ENCODE measurements around the gene LAMA5. TPM values are rescaled to one million over a fixed set of nuclear protein-coding genes. Genes with fewer than 3 reads are reported as not detected.

LAMA5 gene
- total and polyA plus RNA-seq, 2 donors (not counting 1 experiment from before 2014, with no cell fraction given): 52.9 to 83.5 TPM

DNA sequence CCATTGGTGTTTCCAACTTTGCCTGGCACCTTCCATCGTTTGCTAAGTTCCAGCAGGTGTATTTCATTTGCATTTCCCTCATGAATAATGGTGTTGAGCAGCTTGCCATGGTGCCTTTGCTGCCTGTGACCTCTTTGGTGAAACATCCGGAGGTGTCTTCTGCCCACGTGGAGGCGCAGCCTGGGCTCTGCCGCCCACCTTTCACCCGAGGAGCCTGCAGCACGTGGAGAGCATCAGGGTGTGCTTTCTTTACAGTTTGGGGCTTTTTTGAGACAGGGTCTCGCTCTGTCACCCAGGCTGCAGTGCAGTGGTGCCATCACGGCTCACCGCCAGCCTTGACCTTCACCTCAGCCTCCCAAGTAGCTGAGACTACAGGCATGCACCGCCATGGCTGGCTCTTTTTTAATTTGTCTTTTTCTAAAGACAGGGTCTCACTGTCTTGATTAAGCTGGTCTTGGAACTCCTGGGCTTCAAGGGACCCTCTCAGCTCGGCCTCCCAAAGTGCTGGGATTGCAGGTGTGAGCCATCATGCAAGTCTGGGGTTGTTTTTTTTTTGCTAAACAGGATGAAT lies 67.4 kb downstream of the LAMA5 start:
- no peaks in the 10 kb centered on the region for H3K27me3 Mint-ChIP-seq
- no peak overlapping the region for H3K27ac Mint-ChIP-seq
- Histone ChIP-seq H3K4me2 (replicated peaks; ENCODE audit: low read depth, low read length, poor library complexity, severe bottlenecking) (no peak overlapping the region), H3K4me3 (ENCODE audit: control extremely low read depth in 1 of 5, extremely low read depth in 1 of 5, insufficient read depth in 1 of 5, low read depth in 2 of 5, low read length in 4 of 5) (no peak overlapping the region), H3K4me1 (ENCODE audit: control insufficient read depth in 2 of 2, insufficient read depth in 2 of 2, low read length in 2 of 2) (peaks cover 13 to 27% of the 10 kb centered on the region in 2 donors), H3K36me3 (replicated peaks in 1 of 2; ENCODE audit: control extremely low read depth in 1 of 2, control insufficient read depth in 1 of 2, extremely low read depth in 1 of 2, insufficient read depth in 2 of 2, low read length in 1 of 2) (peaks cover 0 to 25% of the 10 kb centered on the region in 2 experiments), H3K79me2 (ENCODE audit: control insufficient read depth, insufficient read depth, low read length) (peaks cover 18% of the 10 kb centered on the region), H4K20me1 (ENCODE audit: control insufficient read depth, insufficient read depth, low read length, poor library complexity, severe bottlenecking) (peaks cover 18% of the 10 kb centered on the region), H3K9ac (ENCODE audit: low read length) (no peak overlapping the region), H3K27ac (ENCODE audit: low read length in 2 of 2) (no peak overlapping the region), H3K9me3 (ENCODE audit: control extremely low read depth in 1 of 3, control insufficient read depth in 2 of 3, insufficient read depth in 1 of 3, low read length in 2 of 3) (no peaks in the 10 kb centered on the region), H3K27me3 (replicated peaks in 1 of 4; ENCODE audit: control extremely low read depth in 1 of 4, control insufficient read depth in 3 of 4, insufficient read depth in 4 of 4, low read length in 3 of 4) (no peaks in the 10 kb centered on the region), H2AFZ (ENCODE audit: insufficient read depth, low read depth, low read length, poor library complexity, severe bottlenecking) (no peak overlapping the region)
- TF ChIP-seq EZH2 (IDR thresholded peaks at IDR 0.05; ENCODE audit: borderline replicate concordance, insufficient read depth, low read depth, low read length, poor library complexity, severe bottlenecking): no peak
- TF ChIP-seq, protein P1, sequence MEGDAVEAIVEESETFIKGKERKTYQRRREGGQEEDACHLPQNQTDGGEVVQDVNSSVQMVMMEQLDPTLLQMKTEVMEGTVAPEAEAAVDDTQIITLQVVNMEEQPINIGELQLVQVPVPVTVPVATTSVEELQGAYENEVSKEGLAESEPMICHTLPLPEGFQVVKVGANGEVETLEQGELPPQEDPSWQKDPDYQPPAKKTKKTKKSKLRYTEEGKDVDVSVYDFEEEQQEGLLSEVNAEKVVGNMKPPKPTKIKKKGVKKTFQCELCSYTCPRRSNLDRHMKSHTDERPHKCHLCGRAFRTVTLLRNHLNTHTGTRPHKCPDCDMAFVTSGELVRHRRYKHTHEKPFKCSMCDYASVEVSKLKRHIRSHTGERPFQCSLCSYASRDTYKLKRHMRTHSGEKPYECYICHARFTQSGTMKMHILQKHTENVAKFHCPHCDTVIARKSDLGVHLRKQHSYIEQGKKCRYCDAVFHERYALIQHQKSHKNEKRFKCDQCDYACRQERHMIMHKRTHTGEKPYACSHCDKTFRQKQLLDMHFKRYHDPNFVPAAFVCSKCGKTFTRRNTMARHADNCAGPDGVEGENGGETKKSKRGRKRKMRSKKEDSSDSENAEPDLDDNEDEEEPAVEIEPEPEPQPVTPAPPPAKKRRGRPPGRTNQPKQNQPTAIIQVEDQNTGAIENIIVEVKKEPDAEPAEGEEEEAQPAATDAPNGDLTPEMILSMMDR (IDR thresholded peaks at IDR 0.05): no peak
- ATAC-seq (ENCODE audit: low read depth): no peak
- CTCF ChIA-PET: interaction anchor here (0.7 to 9.2 kb wide), 8 partner anchors 65 to 508 kb away, joined by 3 to 81 read pairs (median 3); no protein-coding TSS in a partner anchor
- intact Hi-C loops (cut with micrococcal nuclease): loop anchor here (5.0 to 10.0 kb wide), 4 partner anchors 117 to 508 kb away; partner anchors contain the start of genes MTG2 and SLCO4A1
- peaks cover 17% of the 10 kb centered on the region for H3K4me1 Mint-ChIP-seq
- POLR2A ChIA-PET: interaction anchor here (0.6 to 0.7 kb wide), 2 partner anchors 39 to 490 kb away, joined by 4 to 9 read pairs; no protein-coding TSS in a partner anchor
- no peak overlapping the region for H3K4me3 Mint-ChIP-seq
- H3K9me3 Mint-ChIP-seq (ENCODE audit: insufficient read depth): no peaks in the 10 kb centered on the region
- no peak for DNase-seq
- 83% methylated on average over 11 of the region's 12 CpGs for WGBS (ENCODE audit: insufficient coverage)

DNA sequence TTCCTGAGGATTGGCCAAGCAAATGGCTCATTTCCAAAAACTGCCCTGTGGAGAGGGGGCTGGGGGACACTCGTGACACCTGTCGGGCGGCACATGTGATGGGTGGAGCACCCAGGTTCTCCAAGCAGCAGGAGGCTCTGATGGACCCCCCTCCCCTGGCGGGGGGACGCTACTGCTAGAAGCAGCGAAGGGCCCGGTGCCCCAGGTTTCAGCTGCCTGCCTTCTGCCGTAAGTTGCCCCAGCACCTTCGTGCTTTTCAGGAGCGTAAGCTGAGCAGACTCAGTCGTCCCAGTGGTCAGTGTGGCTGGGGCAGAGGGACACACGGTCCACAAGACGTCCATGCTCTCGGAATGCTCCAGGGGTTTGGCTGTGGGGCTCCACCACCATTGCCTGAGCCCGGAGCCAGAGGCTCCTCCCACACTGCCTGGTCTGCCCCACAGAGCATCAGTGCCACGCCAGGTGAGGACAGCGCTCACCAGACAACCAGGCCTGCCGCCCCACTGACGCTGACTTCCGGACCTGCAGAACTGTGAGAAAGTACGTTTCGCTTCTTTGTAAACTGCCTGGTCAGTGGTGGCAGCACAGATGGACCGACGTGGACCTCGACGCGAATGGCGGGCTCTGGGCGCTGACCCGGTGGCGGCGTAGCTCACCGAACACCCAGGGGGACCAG lies 68.4 kb downstream of the LAMA5 start:
- Histone ChIP-seq H3K36me3 (replicated peaks in 1 of 2; ENCODE audit: control extremely low read depth in 1 of 2, control insufficient read depth in 1 of 2, extremely low read depth in 1 of 2, insufficient read depth in 2 of 2, low read length in 1 of 2) (peaks cover 0 to 19% of the 10 kb centered on the region in 2 experiments), H2AFZ (ENCODE audit: insufficient read depth, low read depth, low read length, poor library complexity, severe bottlenecking) (no peak overlapping the region), H3K4me3 (ENCODE audit: control extremely low read depth in 1 of 5, extremely low read depth in 1 of 5, insufficient read depth in 1 of 5, low read depth in 2 of 5, low read length in 4 of 5) (no peak overlapping the region), H3K9me3 (ENCODE audit: control extremely low read depth in 1 of 3, control insufficient read depth in 2 of 3, insufficient read depth in 1 of 3, low read length in 2 of 3) (no peaks in the 10 kb centered on the region), H3K27ac (ENCODE audit: low read length in 2 of 2) (no peak overlapping the region), H3K4me1 (ENCODE audit: control insufficient read depth in 2 of 2, insufficient read depth in 2 of 2, low read length in 2 of 2) (peaks cover 2 to 21% of the 10 kb centered on the region in 2 donors), H4K20me1 (ENCODE audit: control insufficient read depth, insufficient read depth, low read length, poor library complexity, severe bottlenecking) (peaks cover 7% of the 10 kb centered on the region), H3K9ac (ENCODE audit: low read length) (no peak overlapping the region), H3K27me3 (replicated peaks in 1 of 4; ENCODE audit: control extremely low read depth in 1 of 4, control insufficient read depth in 3 of 4, insufficient read depth in 4 of 4, low read length in 3 of 4) (no peaks in the 10 kb centered on the region), H3K4me2 (replicated peaks; ENCODE audit: low read depth, low read length, poor library complexity, severe bottlenecking) (no peak overlapping the region), H3K79me2 (ENCODE audit: control insufficient read depth, insufficient read depth, low read length) (peaks cover 8% of the 10 kb centered on the region)
- POLR2A ChIA-PET: no interaction called here
- 98% methylated on average over 26 of the region's 33 CpGs for WGBS (ENCODE audit: insufficient coverage)
- Mint-ChIP-seq H3K27me3 (no peaks in the 10 kb centered on the region), H3K4me1 (peaks cover 18% of the 10 kb centered on the region), H3K27ac (no peak overlapping the region), H3K4me3 (no peak overlapping the region), H3K9me3 (ENCODE audit: insufficient read depth) (no peaks in the 10 kb centered on the region)
- no peak for DNase-seq
- intact Hi-C loops (cut with micrococcal nuclease): no loop called here
- no peak for ATAC-seq (ENCODE audit: low read depth)
- CTCF ChIA-PET: interaction anchor here (0.8 to 9.2 kb wide), 2 partner anchors 84 to 198 kb away, joined by 3 to 81 read pairs; no protein-coding TSS in a partner anchor
- TF ChIP-seq, protein P1 (IDR thresholded peaks at IDR 0.05): no peak
- no peak for TF ChIP-seq EZH2 (IDR thresholded peaks at IDR 0.05; ENCODE audit: borderline replicate concordance, insufficient read depth, low read depth, low read length, poor library complexity, severe bottlenecking)

Data from B cell (primary cell).